ENCODE measurements around the gene OLFM1.

The OLFM1 gene

DNA sequence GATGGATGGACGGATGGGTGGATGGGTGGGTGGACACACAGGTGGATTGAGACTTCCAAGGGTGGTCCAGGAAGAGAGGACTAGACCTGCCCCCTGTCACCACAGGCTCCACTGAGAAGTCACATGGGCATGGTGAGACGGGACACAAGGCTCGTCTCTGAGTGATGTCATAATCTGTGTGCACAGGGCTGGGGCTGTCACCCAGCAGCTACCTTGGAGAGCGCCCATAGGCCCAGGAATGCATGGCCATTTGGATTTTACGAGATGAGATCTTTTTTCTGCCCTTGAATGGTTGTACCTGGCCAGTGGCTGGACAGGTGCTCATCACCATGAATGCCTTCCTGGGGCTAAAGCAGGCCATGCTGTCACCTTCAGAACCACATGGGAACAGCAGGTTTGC, 3.1 kb downstream of the OLFM1 start:
- DNase-seq = no peak

DNA sequence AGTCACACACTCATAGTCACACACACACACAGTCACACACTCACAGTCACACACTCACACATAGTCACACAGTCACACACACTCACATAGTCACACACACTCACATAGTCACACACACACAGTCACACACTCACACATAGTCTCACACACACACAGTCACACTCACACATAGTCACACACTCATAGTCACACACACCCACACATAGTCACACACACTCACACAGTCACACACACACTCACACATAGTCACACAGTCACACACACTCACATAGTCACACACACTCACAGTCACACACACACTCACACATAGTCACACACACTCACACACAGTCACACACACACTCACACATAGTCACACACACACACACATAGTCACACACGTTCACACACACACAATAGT, 4.1 kb downstream of the OLFM1 start:
- no peak for DNase-seq

- DNase-seq = no peak
Observed at GRCh38 chr9:135093111-135093510, 5.6 kb downstream of the OLFM1 start.

DNA sequence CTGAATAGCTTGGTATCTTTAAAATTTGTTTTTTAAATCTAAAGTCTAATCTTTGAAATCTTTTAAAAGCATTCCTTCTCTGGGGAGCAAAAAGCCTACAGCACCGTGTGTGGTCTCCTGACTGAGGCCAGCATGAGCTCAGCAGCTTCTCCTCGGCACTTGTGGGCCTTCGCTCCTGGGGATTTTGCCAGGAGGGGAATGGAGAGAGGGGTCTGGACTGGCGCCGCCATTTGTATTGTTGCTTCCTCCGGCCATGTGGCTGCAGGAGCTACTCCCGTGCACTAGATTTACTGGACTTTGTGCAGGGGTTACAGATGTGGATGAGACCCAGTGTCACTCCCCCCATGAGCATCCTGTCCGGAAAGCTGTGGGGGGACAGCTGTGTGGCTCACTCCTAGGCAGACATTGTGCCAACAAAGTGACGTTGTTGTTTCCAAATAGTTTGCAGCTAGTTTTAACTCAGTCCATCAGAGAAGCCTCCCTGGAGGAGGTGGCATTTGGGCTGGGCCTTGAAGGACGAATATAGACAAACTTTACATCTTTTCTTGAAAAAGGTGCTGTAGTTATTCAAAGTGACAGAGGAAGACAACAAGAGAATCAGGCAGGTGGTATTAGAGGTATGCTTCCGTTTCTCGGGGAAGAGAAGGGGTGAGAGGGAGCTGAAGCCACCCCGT, 6.6 kb downstream of the OLFM1 start:
- DNase-seq = no peak

- no peak for DNase-seq
Observed at GRCh38 chr9:135095470-135096407, 8.3 kb downstream of the OLFM1 start.

DNA sequence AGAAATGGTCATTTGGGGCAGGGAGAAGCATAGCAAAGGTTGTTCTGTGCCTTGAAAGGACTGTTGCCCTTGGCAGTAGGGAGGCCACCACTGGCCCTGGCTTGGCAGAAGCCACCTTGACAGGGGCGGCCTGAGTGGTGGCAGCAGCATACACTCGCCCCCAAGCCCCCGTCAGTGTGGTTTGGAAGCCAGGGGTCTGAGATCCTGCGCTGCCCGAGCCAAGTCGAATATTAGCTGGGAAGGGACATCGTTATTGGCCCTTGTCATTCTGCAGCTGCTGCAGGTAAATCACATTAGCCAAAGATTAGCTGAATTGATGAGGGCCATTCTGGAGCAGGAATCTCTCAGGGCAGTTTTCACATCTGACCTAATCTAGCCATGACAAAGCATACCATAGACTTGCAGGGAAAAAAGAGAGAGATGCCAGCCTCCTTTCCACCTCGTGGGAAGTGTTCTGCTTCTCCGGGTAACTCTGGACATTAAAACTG, 9.0 kb downstream of the OLFM1 start:
- DNase-seq = no peak

- DNase-seq = no peak
Observed at GRCh38 chr9:135098400-135099105, 11.1 kb downstream of the OLFM1 start.

- DNase-seq = no peak
Observed at GRCh38 chr9:135099574-135099973, 12.1 kb downstream of the OLFM1 start.

- DNase-seq = no peak
Observed at GRCh38 chr9:135100241-135100681, 12.8 kb downstream of the OLFM1 start.

DNA sequence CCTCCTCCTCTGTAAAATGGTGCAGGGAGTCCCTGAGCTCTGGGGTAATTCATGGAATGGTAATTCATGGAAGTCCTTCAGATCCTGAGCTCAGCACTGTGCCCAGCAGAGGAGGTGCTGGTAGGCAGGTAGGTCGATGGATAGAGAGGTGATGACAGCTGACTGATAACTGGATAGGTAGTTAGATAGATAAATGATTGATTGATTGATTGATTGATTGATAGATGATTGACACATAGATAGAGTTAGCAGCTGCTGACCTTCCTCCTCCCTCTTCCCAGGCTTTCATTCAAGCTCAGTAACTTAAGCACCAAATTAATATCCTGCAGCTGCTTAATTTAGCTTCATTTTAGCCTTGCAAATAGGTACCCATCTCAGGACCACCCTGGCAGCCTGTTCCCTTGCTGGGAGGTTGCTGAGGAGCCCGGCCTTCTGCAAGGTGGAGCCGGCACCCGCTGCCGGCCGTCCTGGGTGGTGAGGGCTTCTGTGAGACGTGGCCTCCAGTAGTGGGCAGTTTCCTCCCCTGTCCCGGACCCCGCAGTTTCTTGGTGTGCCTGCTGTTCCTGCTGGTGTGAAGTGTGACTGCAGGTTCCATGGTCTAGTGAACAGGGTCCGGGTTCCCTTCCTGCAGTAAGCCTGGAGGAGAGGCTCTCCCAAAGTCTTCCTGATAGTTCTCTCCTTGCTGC, 13.4 kb downstream of the OLFM1 start:
- no peak for DNase-seq

- no peak for DNase-seq
Observed at GRCh38 chr9:135101486-135101885, 14.0 kb downstream of the OLFM1 start.

DNA sequence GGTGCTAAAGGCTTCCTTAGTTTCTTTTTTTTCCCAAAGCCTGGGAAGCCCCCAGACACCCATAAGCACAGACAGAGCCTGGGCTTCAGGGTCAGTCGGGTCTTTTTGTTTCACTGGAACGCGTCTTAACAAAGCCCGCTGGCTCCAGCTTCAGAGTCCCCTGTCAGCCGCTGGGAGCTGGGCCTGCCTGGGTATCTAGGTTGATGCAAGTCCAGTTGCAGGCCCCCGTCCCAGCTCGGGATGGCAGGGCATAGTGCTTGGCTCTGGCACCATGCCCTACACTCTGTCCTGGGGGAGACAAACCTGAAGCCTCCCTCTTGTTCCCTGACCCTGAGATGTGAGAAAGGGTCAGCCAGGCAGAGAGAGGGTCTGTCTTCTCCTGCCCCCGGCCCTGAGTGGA, 14.5 kb downstream of the OLFM1 start:
- DNase-seq = no peak

- DNase-seq = no peak
Observed at GRCh38 chr9:135102331-135102730, 14.9 kb downstream of the OLFM1 start.

- DNase-seq = no peak
Observed at GRCh38 chr9:135103001-135103446, 15.6 kb downstream of the OLFM1 start.

DNA sequence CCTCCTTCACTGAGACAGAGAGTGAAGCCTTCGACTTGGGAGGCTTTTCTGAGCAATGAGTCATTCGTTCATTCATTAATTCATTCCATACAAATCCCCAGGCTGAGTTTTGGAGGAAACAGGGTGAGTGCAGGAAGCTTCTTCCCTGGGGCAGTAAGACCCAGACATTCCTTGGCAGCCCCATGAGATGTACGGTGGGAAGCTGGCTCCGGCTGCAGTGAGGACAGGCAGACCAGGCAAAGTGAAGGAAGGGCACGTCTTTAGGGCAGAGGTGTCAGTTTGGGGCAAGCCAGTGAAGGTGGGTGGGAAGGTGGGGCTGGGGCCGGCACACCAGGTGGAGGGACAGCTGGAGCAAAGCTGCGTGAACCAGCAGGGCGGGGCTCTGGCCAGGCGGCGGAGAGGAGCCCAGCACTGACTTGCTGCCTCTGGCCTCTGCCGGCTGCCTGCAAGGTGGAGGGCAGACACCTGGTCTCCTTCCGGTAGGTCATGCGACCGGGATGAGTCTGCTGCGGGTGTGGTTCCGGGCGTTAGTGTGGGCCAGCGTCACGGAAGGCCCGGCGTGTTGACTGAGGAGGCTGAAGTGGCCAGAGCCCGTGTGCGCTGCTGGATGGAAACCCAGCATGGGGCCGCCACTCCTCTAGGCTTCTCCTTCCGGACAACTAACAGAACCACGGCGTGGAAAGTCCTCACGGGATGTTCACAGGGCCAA, 16.6 kb downstream of the OLFM1 start:
- no peak for DNase-seq

DNA sequence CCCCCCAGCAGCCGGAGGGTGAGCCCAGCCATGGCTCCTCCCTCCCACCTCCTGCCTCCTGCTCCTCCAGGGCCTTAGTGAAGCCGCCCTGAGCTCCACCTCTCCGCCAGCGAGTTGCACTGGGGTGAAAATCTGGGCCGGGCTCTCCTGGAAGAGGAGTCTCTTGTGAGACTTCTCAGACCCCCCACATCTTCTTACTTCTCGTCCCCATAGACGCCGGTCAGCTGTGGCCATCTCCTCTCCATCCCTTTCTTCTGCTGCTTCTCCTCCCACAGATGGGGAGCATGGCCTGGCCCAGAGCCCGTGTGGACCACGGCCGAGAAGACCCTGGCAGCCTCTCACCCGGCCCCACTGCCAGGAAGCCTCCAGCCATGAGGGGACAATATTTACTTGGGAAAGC, 17.3 kb downstream of the OLFM1 start:
- DNase-seq = no peak

DNA sequence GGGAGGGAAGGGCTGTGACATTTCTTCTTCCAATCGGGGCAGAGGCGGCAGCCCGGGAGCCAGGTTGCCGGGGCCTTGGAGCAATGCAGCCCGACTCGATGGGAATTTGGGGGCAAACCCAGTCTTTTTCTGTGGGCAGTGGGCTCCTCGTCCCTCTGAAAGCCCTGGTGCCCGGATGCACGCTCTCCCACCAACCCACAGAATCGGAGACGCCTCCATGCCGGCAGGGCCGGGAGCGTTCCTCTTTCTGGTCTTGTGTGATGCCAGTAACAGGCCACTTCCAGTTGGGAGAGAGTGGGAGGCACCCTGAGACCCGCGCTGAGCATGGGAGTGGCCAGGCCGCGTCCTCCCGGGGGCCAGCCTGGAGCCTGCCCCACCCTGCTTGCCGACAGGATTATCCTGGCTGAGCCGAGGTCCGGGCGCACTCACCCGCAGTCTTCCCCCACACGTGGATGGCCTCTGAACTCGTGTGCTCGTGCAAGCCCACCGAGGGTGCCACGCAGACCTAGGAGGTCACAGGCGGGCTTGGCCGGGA, 17.8 kb downstream of the OLFM1 start:
- DNase-seq = no peak

- no peak for DNase-seq
Observed at GRCh38 chr9:135105938-135106491, 18.5 kb downstream of the OLFM1 start.

DNA sequence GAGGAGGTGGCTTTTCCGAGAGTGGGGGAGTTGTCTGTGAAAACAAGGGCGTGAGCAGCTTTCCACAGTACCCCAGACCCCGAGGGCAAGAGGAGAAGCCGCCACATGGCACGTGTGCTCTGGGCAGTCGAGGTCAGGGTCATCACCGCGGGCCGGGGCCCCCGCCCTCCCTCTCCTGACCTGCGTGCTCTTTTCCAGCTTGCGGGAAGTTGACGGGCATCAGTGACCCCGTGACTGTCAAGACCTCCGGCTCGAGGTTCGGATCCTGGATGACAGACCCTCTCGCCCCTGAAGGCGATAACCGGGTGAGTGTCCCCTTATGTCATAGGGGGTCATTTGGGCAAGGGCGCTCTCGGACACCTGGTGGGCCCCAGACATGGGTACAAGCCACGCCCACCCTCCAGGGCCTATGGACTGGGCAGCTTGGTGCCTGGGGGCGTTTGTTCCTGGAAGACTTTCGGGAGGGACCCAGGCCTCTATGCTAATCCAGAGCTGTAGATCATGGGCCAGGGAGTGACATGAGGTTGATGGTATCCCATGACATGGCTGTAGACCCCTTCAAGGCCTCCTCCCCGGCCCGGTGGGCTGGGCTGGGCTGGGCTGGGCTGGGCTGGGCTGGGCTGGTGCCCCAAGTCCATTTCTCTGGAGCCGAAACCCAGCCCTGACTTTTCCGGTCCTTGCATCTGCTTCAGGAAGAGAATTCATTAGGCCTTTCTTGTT, 19.2 kb downstream of the OLFM1 start:
- no peak for DNase-seq

- no peak for DNase-seq
Observed at GRCh38 chr9:135107581-135108235, 20.2 kb downstream of the OLFM1 start.
